GM18517 (cell line): ENCODE data around the gene VPS35.
"Not testable (repeated sequence)": the region's sequence is repeated elsewhere in the genome, so short reads cannot be mapped to it uniquely, and the experiment has no call there.

Source experiments
- ATAC-seq: cut with Tn5 transposase; IDR thresholded peaks from one replicate; pipeline ENCODE4 v1.9.1; 2021; ENCODE audit warnings: mild to moderate bottlenecking, moderate library complexity; ENCODE audit not compliant: unreplicated experiment

Gene VPS35

GRCh38 chr16:46673320-46674013, 15.5 kb downstream of the VPS35 start:
- ATAC-seq: peak; percentile 85

- no peak for ATAC-seq
Measured at GRCh38 chr16:46662123-46662522, 26.9 kb downstream of the VPS35 start.

GRCh38 chr16:46658925-46659324, 30.1 kb downstream of the VPS35 start:
- peak; percentile 83 for ATAC-seq

- ATAC-seq: no peak
Measured at GRCh38 chr16:46651305-46651704, 37.7 kb downstream of the VPS35 start.

- ATAC-seq: no peak
Measured at GRCh38 chr16:46650254-46650623, 38.7 kb downstream of the VPS35 start.

GRCh38 chr16:46649588-46650253, 39.3 kb downstream of the VPS35 start:
- ATAC-seq: no peak

- ATAC-seq: no peak
Measured at GRCh38 chr16:46648656-46649055, 40.3 kb downstream of the VPS35 start.

GRCh38 chr16:46638947-46639925, 49.7 kb downstream of the VPS35 start:
- no peak for ATAC-seq

- ATAC-seq: no peak
Measured at GRCh38 chr16:46632778-46633733, 55.9 kb downstream of the VPS35 start.

GRCh38 chr16:46629331-46630219, 59.4 kb downstream of the VPS35 start:
- ATAC-seq: no peak

- no peak for ATAC-seq
Measured at GRCh38 chr16:46627746-46628145, 61.2 kb downstream of the VPS35 start.

- ATAC-seq: not testable (repeated sequence)
Measured at GRCh38 chr16:46626681-46627080, 62.3 kb downstream of the VPS35 start.

- not testable (repeated sequence) for ATAC-seq
Measured at GRCh38 chr16:46624862-46625261, 64.1 kb downstream of the VPS35 start.

- ATAC-seq: not testable (repeated sequence)
Measured at GRCh38 chr16:46623707-46624106, 65.3 kb downstream of the VPS35 start.

GRCh38 chr16:46623246-46623645, 65.7 kb downstream of the VPS35 start:
- not testable (repeated sequence) for ATAC-seq

- no peak for ATAC-seq
Measured at GRCh38 chr16:46621934-46622676, 66.9 kb downstream of the VPS35 start.

- ATAC-seq: peak; percentile 89
Measured at GRCh38 chr16:46621006-46621933, 67.7 kb downstream of the VPS35 start, which contains the start of gene SHCBP1. Gene SHCBP1, minus strand, starts transcription at chr16:46621379. Its CDS starts 20 bp downstream, at chr16:46621359.
